Measurements from ENCODE around the gene ZNF80.

- TF ChIP-seq CTCF (IDR thresholded peaks at IDR 0.05): no peak
- TF ChIP-seq EZH2 (IDR thresholded peaks at IDR 0.05): no peak
These were observed 48.9 kb upstream of the ZNF80 start for GRCh38 chr3:114286266-114286665.

All from neural progenitor cell (in vitro differentiated cells).